Urothelium cell line (cell line): Measurements from ENCODE around the gene HOXA10.

Source experiments
- DNase-seq: peaks from one replicate; pipeline ENCODE4 v3.0.0; 2011; ENCODE audit warnings: low spot score, mixed read lengths
- FAIRE-seq: peaks from 2 replicates; lab custom pipeline; 2011; peaks lifted over from hg19 to GRCh38; lab: Jason Lieb, UNC

The HOXA10 gene

GRCh38 chr7:27157702-27158431, 16.3 kb downstream of the HOXA10 start:
- FAIRE-seq: peak; percentile 53
- no peak for DNase-seq

- FAIRE-seq: peak; percentile 75
These were observed 17.0 kb downstream of the HOXA10 start for GRCh38 chr7:27156916-27157701.

GRCh38 chr7:27156508-27156898, 17.6 kb downstream of the HOXA10 start, which contains the start of gene HOXA7:
Gene HOXA7, minus strand, starts transcription at chr7:27156675. Its CDS starts 130 bp downstream, at chr7:27156545.
- FAIRE-seq (no peak), DNase-seq (peak; percentile 80)

More at GRCh38 chr7:27156916-27157701, 17.0 kb downstream of the HOXA10 start:
- DNase-seq: no peak

- FAIRE-seq: peak; percentile 95
- DNase-seq: no peak
These were observed 18.2 kb downstream of the HOXA10 start for GRCh38 chr7:27155816-27156507.

GRCh38 chr7:27154901-27155815, 19.0 kb downstream of the HOXA10 start:
- FAIRE-seq (no peak), DNase-seq (no peak)

- DNase-seq: no peak
These were observed 19.8 kb downstream of the HOXA10 start for GRCh38 chr7:27154369-27154768.

GRCh38 chr7:27153526-27153925, 20.6 kb downstream of the HOXA10 start:
- FAIRE-seq: no peak
- no peak for DNase-seq

More at GRCh38 chr7:27154369-27154768, 19.8 kb downstream of the HOXA10 start:
- FAIRE-seq: no peak

GRCh38 chr7:27152816-27153442, 21.2 kb downstream of the HOXA10 start:
- no peak for DNase-seq
- no peak for FAIRE-seq

- FAIRE-seq (no peak), DNase-seq (no peak)
These were observed 21.9 kb downstream of the HOXA10 start, which contains the start of gene HOXA3 for GRCh38 chr7:27151931-27152815. Gene HOXA3, minus strand, starts transcription at chr7:27152583. Its CDS starts 41,943 bp downstream, at chr7:27110640.

- FAIRE-seq (no peak), DNase-seq (no peak)
These were observed 22.7 kb downstream of the HOXA10 start for GRCh38 chr7:27151341-27151930.

- FAIRE-seq (peak; percentile 97), DNase-seq (peak; percentile 92)
These were observed 23.4 kb downstream of the HOXA10 start for GRCh38 chr7:27150568-27151340.

GRCh38 chr7:27149842-27150567, 24.1 kb downstream of the HOXA10 start:
- no peak for DNase-seq
- FAIRE-seq: no peak

GRCh38 chr7:27148756-27149641, 25.1 kb downstream of the HOXA10 start:
- DNase-seq (no peak), FAIRE-seq (no peak)

- DNase-seq (no peak), FAIRE-seq (no peak)
These were observed 25.9 kb downstream of the HOXA10 start for GRCh38 chr7:27148031-27148755.
